Nephron (organoid): ENCODE measurements around the gene ACOT4.
"Not testable (repeated sequence)": the region's sequence is repeated elsewhere in the genome, so short reads cannot be mapped to it uniquely, and the experiment has no call there.

Experiments
- H3K27ac Mint-ChIP-seq, 3 experiments: 2 replicates each; pipeline ENCODE4 v1.8.0; 2020; ENCODE audit warnings: mixed read lengths in 3 of 3, mild to moderate bottlenecking in 2 of 3, moderate library complexity in 1 of 3
- H3K27me3 Mint-ChIP-seq: 2 replicates; pipeline ENCODE4 v1.8.0; 2021; ENCODE audit warnings: low read depth, mild to moderate bottlenecking, moderate library complexity, mixed read lengths
- H3K36me3 Mint-ChIP-seq: 2 replicates; pipeline ENCODE4 v1.8.0; 2020; ENCODE audit warnings: low read depth, mixed read lengths
- H3K4me1 Mint-ChIP-seq: 2 replicates; pipeline ENCODE4 v1.8.0; 2020; ENCODE audit warnings: mixed read lengths
- H3K4me3 Mint-ChIP-seq, 3 experiments: 2 replicates each; pipeline ENCODE4 v1.8.0; 2020; ENCODE audit warnings: mild to moderate bottlenecking in 3 of 3, mixed read lengths in 3 of 3, moderate library complexity in 2 of 3
- H3K9me3 Mint-ChIP-seq: 2 replicates; pipeline ENCODE4 v1.8.0; 2020; ENCODE audit warnings: mixed read lengths
- TF ChIP-seq, protein P1 (sequence below), 3 experiments: fragments of 200-600 bp; sonication (generic); IDR thresholded peaks; one replicate each; pipeline ENCODE4 v1.5.0; 2021; ENCODE audit warnings: antibody characterized with exemption in 3 of 3; ENCODE audit not compliant: unreplicated experiment in 3 of 3

ACOT4 gene

DNA sequence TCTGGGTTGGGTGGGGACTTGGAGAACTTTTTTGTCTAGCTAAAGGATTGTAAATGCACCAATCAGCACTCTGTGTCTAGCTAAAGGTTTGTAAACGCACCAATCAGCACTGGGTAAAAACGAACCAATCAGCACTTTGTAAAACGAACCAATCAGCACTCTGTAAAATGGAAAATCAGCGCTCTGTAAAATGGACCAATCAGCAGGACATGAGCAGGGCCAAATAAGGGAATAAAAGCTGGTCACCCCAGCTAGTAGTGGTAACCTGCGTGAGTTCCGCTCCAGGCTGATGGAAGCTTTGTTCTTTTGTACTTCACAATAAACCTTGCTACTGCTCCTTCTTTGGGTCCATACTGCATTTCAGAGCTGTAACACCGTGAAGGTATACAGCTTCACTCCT lies 24.3 kb upstream of the ACOT4 start:
- peaks cover 9% of the 10 kb centered on the region for H3K9me3 Mint-ChIP-seq
- no peaks in the 10 kb centered on the region for H3K27me3 Mint-ChIP-seq
- TF ChIP-seq, protein P1, sequence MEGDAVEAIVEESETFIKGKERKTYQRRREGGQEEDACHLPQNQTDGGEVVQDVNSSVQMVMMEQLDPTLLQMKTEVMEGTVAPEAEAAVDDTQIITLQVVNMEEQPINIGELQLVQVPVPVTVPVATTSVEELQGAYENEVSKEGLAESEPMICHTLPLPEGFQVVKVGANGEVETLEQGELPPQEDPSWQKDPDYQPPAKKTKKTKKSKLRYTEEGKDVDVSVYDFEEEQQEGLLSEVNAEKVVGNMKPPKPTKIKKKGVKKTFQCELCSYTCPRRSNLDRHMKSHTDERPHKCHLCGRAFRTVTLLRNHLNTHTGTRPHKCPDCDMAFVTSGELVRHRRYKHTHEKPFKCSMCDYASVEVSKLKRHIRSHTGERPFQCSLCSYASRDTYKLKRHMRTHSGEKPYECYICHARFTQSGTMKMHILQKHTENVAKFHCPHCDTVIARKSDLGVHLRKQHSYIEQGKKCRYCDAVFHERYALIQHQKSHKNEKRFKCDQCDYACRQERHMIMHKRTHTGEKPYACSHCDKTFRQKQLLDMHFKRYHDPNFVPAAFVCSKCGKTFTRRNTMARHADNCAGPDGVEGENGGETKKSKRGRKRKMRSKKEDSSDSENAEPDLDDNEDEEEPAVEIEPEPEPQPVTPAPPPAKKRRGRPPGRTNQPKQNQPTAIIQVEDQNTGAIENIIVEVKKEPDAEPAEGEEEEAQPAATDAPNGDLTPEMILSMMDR (IDR thresholded peaks at IDR 0.05; ENCODE audit: unreplicated experiment in 3 of 3): no peak
- peaks cover 28% of the 10 kb centered on the region for H3K36me3 Mint-ChIP-seq
- H3K4me1 Mint-ChIP-seq: peaks cover 38% of the 10 kb centered on the region
- H3K27ac Mint-ChIP-seq: peak overlapping the region; percentile 99 to 100 (median 100)
- H3K4me3 Mint-ChIP-seq: peak overlapping the region; percentile 95 to 99 (median 97)

DNA sequence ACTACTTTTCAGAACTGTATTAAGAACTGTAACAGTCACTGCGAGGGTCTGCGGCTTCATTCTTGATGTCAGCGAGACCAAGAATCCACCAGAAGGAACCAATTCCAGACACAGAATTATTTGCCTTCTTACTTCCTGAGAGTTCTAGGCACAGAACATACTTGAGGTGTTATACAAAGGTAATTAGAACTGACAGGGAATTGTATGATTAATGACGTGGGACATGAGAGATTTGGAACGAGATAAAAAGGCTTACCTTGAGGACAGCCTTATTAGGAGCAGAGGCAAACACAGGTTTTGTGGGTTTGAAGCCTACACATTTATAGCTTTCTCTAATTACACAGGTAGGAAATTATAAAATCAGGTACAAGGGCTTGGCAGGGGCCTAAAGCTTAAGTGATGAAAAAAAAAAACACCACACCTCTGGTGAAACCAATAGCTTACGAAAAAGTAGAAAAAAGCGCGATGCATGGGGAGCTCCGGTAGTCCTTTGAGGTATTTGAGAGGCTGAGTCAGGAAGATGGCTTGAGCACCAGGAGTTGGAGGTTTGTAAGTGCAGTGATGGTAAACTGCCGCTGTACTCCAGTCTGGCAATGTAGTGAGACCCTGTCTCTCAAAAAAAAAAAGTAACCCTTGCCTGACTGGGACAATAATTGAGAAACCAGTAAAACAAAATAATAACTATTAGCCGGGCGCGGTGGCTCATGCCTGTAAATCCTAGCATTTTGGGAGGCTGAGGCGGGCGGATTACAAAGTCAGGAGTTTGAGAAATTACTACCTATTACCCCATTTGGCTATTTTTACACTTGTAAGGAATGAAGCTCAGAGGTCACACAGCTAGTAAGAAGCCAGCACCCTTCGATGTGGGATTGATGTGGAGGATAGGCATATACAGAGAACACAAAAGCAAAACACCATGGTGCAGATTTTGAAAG lies 23.5 kb upstream of the ACOT4 start:
- Mint-ChIP-seq H3K27ac (peak overlapping the region; percentile 99 to 100 (median 100)), H3K36me3 (peaks cover 27% of the 10 kb centered on the region), H3K4me1 (peaks cover 38% of the 10 kb centered on the region)

DNA sequence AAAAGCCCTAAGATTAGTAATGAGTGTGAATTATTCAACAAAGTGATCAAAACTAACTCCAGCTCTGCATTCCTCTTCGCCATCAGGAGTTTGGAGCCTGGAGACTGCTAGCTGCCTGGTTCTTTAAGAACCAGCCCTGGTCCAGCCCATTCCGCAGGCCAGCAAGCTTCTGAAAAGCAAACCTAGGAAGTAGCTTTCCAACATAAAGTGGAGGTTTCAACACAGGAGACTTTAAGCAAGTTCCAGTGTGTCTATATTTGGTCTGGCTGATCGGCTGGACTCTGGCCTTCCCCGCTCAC lies 22.8 kb upstream of the ACOT4 start:
- Mint-ChIP-seq H3K4me1 (peaks cover 38% of the 10 kb centered on the region), H3K27ac (peak overlapping the region; percentile 99 to 100 (median 100)), H3K4me3 (peak overlapping the region; percentile 95 to 99 (median 97)), H3K36me3 (peaks cover 31% of the 10 kb centered on the region)
- H3K27me3 Mint-ChIP-seq, H3K9me3 Mint-ChIP-seq: not testable (repeated sequence)

More for the DNA sequence above, 23.5 kb upstream of the ACOT4 start:
- Mint-ChIP-seq H3K4me3 (peak overlapping the region; percentile 95 to 99 (median 97)), H3K9me3 (peaks cover 2% of the 10 kb centered on the region), H3K27me3 (no peaks in the 10 kb centered on the region)
- TF ChIP-seq, protein P1 (IDR thresholded peaks at IDR 0.05; ENCODE audit: unreplicated experiment in 3 of 3): no peak

DNA sequence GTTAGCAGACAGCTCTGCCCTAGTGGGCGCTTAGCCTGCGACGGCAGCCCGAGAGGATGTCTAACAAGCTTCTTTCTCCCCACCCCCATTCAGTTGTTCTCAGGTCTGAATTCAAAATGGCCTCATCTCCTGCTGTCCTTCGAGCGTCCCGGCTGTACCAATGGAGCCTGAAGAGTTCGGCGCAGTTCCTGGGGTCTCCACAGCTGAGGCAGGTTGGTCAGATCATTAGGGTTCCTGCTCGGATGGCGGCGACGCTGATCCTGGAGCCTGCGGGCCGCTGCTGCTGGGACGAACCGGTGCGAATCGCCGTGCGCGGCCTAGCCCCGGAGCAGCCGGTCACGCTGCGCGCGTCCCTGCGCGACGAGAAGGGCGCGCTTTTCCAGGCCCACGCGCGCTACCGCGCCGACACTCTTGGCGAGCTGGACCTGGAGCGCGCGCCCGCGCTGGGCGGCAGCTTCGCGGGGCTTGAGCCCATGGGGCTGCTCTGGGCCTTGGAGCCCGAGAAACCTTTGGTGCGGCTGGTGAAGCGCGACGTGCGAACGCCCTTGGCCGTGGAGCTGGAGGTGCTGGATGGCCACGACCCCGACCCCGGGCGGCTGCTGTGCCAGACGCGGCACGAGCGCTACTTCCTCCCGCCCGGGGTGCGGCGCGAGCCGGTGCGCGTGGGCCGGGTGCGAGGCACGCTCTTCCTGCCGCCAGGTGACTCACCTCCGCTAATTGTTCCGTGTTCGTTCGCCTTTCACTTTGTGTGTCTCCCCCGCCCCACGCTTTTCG lies 22.3 kb upstream of the ACOT4 start, which contains the start of gene ACOT2:
ACOT2 (plus strand) TSS at position 29 of the 774 bp plus-strand sequence; CDS start at position 57, 28 bp downstream.
- Mint-ChIP-seq H3K36me3 (peaks cover 34% of the 10 kb centered on the region), H3K4me1 (peaks cover 38% of the 10 kb centered on the region), H3K27ac (peak within 1 kb of the TSS; percentile 99 to 100 (median 100)), H3K4me3 (peak within 1 kb of the TSS; percentile 95 to 99 (median 97))
- H3K27me3 Mint-ChIP-seq, H3K9me3 Mint-ChIP-seq: not testable (repeated sequence)

DNA sequence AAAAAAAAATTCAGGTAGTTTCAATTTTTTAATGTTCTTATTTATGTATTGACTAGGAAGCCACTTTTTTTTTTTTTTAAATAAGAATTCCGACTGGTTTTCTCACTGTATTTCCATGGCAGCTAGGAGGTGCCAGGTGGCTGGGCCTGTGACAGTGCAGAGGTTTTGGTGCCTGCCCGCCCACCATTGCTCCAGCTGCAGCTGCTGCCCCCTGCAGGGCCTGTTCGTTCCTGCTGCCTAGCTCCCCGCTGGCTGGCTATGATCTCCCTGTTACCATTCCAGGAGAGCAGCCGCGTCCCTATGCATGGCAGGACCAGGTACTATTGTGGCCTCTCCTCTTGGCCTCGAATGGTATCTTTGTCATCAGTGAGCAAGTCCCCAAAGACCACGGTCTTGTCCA lies 20.8 kb upstream of the ACOT4 start:
- Mint-ChIP-seq H3K36me3 (peaks cover 33% of the 10 kb centered on the region), H3K4me1 (peaks cover 27% of the 10 kb centered on the region), H3K27ac (peak overlapping the region in 2 of 3 experiments; percentile 53 to 70), H3K4me3 (peak overlapping the region; percentile 71 to 80 (median 77))
- TF ChIP-seq, protein P1 (IDR thresholded peaks at IDR 0.05; ENCODE audit: unreplicated experiment in 3 of 3): peak; percentile 25 to 49 (median 44)
- H3K9me3 Mint-ChIP-seq, H3K27me3 Mint-ChIP-seq: not testable (repeated sequence)

DNA sequence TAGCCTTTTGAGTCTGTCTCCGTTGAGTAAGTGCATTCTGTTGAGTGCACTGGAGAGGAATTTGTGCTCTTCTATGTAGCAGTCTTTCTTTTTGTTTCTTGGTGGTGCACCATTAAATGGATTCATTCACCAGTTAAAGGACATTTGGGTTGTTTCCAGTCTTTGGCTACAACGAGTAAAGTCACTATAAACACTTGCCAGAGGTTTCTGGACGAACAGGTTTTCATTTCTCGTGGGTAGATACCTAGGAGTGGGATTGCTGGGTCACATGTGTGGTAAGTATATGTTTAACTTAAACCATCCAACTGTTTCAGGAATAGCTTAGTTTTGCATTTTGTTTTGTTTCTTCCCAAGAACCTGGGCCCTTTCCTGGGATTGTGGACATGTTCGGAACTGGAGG lies 18.6 kb upstream of the ACOT4 start:
- not testable (repeated sequence) for H3K27me3 Mint-ChIP-seq, H3K9me3 Mint-ChIP-seq
- Mint-ChIP-seq H3K4me1 (peaks cover 19% of the 10 kb centered on the region), H3K36me3 (peaks cover 31% of the 10 kb centered on the region), H3K4me3 (peak overlapping the region in 2 of 3 experiments; percentile 27 to 38), H3K27ac (peak overlapping the region; percentile 47 to 92 (median 54))

DNA sequence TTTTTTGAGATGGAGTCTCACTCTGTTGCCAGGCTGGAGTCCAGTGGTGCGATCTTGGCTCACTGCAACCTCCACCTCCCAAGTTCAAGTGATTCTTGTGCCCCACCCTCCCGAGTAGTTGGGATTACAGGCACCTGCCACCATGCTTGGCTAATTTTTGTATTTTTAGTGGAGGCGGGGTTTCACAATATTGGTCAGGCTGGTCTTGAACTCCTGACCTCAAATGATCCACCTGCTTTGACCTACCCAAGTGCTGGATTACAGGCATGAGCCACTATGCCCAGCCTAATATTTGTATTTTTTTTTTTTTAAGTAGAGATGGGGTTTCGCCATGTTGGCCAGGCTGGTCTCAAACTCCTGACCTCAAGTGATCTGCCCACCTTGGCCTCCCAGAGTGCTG lies 17.9 kb upstream of the ACOT4 start:
- Mint-ChIP-seq H3K36me3 (peaks cover 31% of the 10 kb centered on the region), H3K4me1 (peaks cover 12% of the 10 kb centered on the region), H3K27ac (peak overlapping the region in 1 of 3 experiments; percentile 92)
- not testable (repeated sequence) for H3K27me3 Mint-ChIP-seq, H3K4me3 Mint-ChIP-seq, H3K9me3 Mint-ChIP-seq

DNA sequence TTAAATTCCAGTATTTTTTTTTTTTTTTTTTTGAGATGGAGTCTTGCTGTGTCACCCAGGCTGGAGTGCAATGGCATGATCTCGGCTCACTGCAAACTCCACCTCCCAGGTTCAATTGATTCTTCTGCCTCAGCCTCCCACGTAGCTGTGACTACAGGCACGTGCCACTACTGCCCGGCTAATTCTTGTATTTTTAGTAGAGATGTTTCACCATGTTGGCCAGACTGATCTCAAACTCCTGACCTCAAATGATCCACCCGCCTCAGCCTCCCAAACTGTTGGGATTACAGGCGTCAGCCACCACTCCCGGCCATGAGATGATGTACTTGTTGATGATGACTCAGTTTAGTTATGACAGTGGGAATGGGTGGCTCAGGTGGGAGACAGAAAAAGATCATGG lies 17.4 kb upstream of the ACOT4 start:
- H3K27ac Mint-ChIP-seq, H3K9me3 Mint-ChIP-seq, H3K4me1 Mint-ChIP-seq, H3K27me3 Mint-ChIP-seq, H3K4me3 Mint-ChIP-seq: not testable (repeated sequence)
- H3K36me3 Mint-ChIP-seq: peaks cover 31% of the 10 kb centered on the region
